Ecto neural progenitor cell (in vitro differentiated cells): ENCODE measurements around the gene RHOA.

ENCODE experiments used
- DNase-seq: peaks from one replicate; pipeline ENCODE4 v3.0.0-alpha.2; 2018; ENCODE audit warnings: low spot score

Gene RHOA

GRCh38 chr3:49411968-49412631 is at the start of gene RHOA, which contains the start of gene TCTA:
Gene RHOA (minus strand): TSS chr3:49411976. CDS start chr3:49375589, 36,387 bp downstream.
Gene TCTA (plus strand): TSS chr3:49412423. CDS start chr3:49412427, 4 bp downstream.
- DNase-seq, result peak; percentile 97

- DNase-seq, result no peak
These were observed 49.2 kb upstream of the RHOA start for GRCh38 chr3:49460956-49461355.

GRCh38 chr3:49460188-49460890 is 48.6 kb upstream of the RHOA start:
- no peak for DNase-seq

- DNase-seq, result no peak
These were observed 44.7 kb upstream of the RHOA start for GRCh38 chr3:49456466-49456865.

- no peak for DNase-seq
These were observed 43.3 kb upstream of the RHOA start for GRCh38 chr3:49454898-49455681.

- DNase-seq, result no peak
These were observed 42.7 kb upstream of the RHOA start for GRCh38 chr3:49454458-49454857.

GRCh38 chr3:49453621-49454020 is 41.8 kb upstream of the RHOA start:
- DNase-seq, result no peak

- DNase-seq, result no peak
These were observed 33.6 kb upstream of the RHOA start for GRCh38 chr3:49445391-49445790.

GRCh38 chr3:49434731-49435130 is 23.0 kb upstream of the RHOA start:
- no peak for DNase-seq

- DNase-seq, result no peak
These were observed 16.9 kb upstream of the RHOA start for GRCh38 chr3:49428752-49429080.

GRCh38 chr3:49427586-49427985 is 15.8 kb upstream of the RHOA start:
- no peak for DNase-seq

- DNase-seq, result no peak
These were observed 13.0 kb upstream of the RHOA start for GRCh38 chr3:49424816-49425215.

GRCh38 chr3:49422379-49423248 is 10.8 kb upstream of the RHOA start, which contains the start of gene AMT:
Gene AMT (minus strand): TSS chr3:49422473. CDS start chr3:49422450, 23 bp downstream.
- peak; percentile 92 for DNase-seq

- no peak for DNase-seq
These were observed 10.2 kb upstream of the RHOA start for GRCh38 chr3:49421890-49422378.

GRCh38 chr3:49417516-49418120 is 5.8 kb upstream of the RHOA start:
- no peak for DNase-seq

- DNase-seq, result no peak
These were observed 5.1 kb upstream of the RHOA start for GRCh38 chr3:49416867-49417266.

GRCh38 chr3:49415931-49416601 is 4.3 kb upstream of the RHOA start:
- DNase-seq, result no peak

GRCh38 chr3:49414753-49415152 is 3.0 kb upstream of the RHOA start:
- no peak for DNase-seq

GRCh38 chr3:49413338-49413734 is 1.6 kb upstream of the RHOA start:
- DNase-seq, result no peak

GRCh38 chr3:49412632-49413337 is 1.0 kb upstream of the RHOA start:
- DNase-seq, result no peak
